HL-60/S4 (cell line): ENCODE data around the gene RPL32.
"Not testable (repeated sequence)": the region's sequence is repeated elsewhere in the genome, so short reads cannot be mapped to it uniquely, and the experiment has no call there.

Experiments
- in situ Hi-C: fragments of 300-500 bp; cut with MboI; formaldehyde crosslinking; loops from 2 replicates; pipeline ENCODE4 v1.14.3; 2022; ENCODE audit warnings: low sequenced_read_pairs

RPL32 gene

GRCh38 chr3:12841149-12841969 lies at the start of gene RPL32:
TSS of gene RPL32 (minus strand) at chr3:12841565. CDS start at chr3:12840237, 1,328 bp downstream.
- in situ Hi-C loops = no loop called here

- in situ Hi-C loops = no loop called here
Observed at GRCh38 chr3:12890610-12891390, 49.4 kb upstream of the RPL32 start.

GRCh38 chr3:12886736-12887135 lies 45.4 kb upstream of the RPL32 start:
- in situ Hi-C loops = no loop called here

- in situ Hi-C loops = no loop called here
Observed at GRCh38 chr3:12886106-12886679, 44.8 kb upstream of the RPL32 start.

- in situ Hi-C loops = no loop called here
Observed at GRCh38 chr3:12885583-12885930, 44.2 kb upstream of the RPL32 start.

GRCh38 chr3:12884790-12885582 lies 43.6 kb upstream of the RPL32 start:
- in situ Hi-C loops = no loop called here

GRCh38 chr3:12884186-12884680 lies 42.9 kb upstream of the RPL32 start:
- in situ Hi-C loops = no loop called here

GRCh38 chr3:12882336-12883310 lies 41.3 kb upstream of the RPL32 start:
- in situ Hi-C loops = no loop called here

GRCh38 chr3:12881858-12882257 lies 40.5 kb upstream of the RPL32 start:
- in situ Hi-C loops = not testable (repeated sequence)

- in situ Hi-C loops = no loop called here
Observed at GRCh38 chr3:12879191-12879815, 37.9 kb upstream of the RPL32 start.

GRCh38 chr3:12878758-12879157 lies 37.4 kb upstream of the RPL32 start:
- in situ Hi-C loops = not testable (repeated sequence)

GRCh38 chr3:12878141-12878574 lies 36.8 kb upstream of the RPL32 start:
- in situ Hi-C loops = no loop called here

- in situ Hi-C loops = no loop called here
Observed at GRCh38 chr3:12877040-12877439, 35.7 kb upstream of the RPL32 start.

- in situ Hi-C loops = no loop called here
Observed at GRCh38 chr3:12875857-12876836, 34.8 kb upstream of the RPL32 start.

- in situ Hi-C loops = loop anchor here (25.0 kb wide), 1 partner anchor 591 kb away; no protein-coding TSS in a partner anchor
Observed at GRCh38 chr3:12871404-12871983, 30.1 kb upstream of the RPL32 start.

GRCh38 chr3:12870942-12871341 lies 29.6 kb upstream of the RPL32 start:
- in situ Hi-C loops = loop anchor here (25.0 kb wide), 1 partner anchor 591 kb away; no protein-coding TSS in a partner anchor

GRCh38 chr3:12869035-12869621 lies 27.8 kb upstream of the RPL32 start:
- in situ Hi-C loops = loop anchor here (25.0 kb wide), 1 partner anchor 593 kb away; no protein-coding TSS in a partner anchor
